HL-60 (cell line): Measurements from ENCODE around the gene AGTRAP.

Experiments used
- DNase-seq, 2 experiments: peaks; one replicate each; pipeline ENCODE4 v3.0.0-alpha.2; 2010 to 2020; ENCODE audit warnings: low read depth in 1 of 2, low spot score in 1 of 2
- H3K27ac ChIP-seq: fragments of 250-450 bp; sonication (Bioruptor Pico); replicated peaks from 2 replicates; pipeline ENCODE4 v1.5.1; 2020; ENCODE audit warnings: mild to moderate bottlenecking, moderate library complexity
- H3K27me3 ChIP-seq: fragments of 250-450 bp; sonication (Bioruptor Pico); 2 replicates; pipeline ENCODE4 v1.5.1; 2021; ENCODE audit warnings: mild to moderate bottlenecking, moderate library complexity; ENCODE audit not compliant: insufficient read depth, poor library complexity, severe bottlenecking
- H3K4me3 ChIP-seq: replicated peaks from 2 replicates; pipeline ENCODE4 v1.5.1; 2011; ENCODE audit warnings: mild to moderate bottlenecking, control low read depth, low read length; ENCODE audit not compliant: insufficient read depth
- GABPA ChIP-seq: IDR thresholded peaks from 2 replicates; pipeline ENCODE4 v1.6.1; 2012; ENCODE audit warnings: low read depth
- POLR2AphosphoS5 ChIP-seq: IDR thresholded peaks from 2 replicates; pipeline ENCODE4 v1.6.1; 2012; ENCODE audit warnings: low read depth
- SPI1 ChIP-seq: IDR thresholded peaks from 2 replicates; pipeline ENCODE4 v1.6.1; 2012; ENCODE audit warnings: low read depth, mild to moderate bottlenecking, borderline replicate concordance
- TF ChIP-seq, protein P1 (sequence below): IDR thresholded peaks from 2 replicates; pipeline ENCODE4 v1.6.1; 2012; ENCODE audit warnings: low read depth; ENCODE audit not compliant: insufficient replicate concordance
- TF ChIP-seq, protein P2 (sequence below): IDR thresholded peaks from one replicate; pipeline ENCODE4 v1.5.1; 2011; ENCODE audit warnings: low read length, control low read depth, inconsistent platforms; ENCODE audit not compliant: insufficient read depth

AGTRAP gene

DNA sequence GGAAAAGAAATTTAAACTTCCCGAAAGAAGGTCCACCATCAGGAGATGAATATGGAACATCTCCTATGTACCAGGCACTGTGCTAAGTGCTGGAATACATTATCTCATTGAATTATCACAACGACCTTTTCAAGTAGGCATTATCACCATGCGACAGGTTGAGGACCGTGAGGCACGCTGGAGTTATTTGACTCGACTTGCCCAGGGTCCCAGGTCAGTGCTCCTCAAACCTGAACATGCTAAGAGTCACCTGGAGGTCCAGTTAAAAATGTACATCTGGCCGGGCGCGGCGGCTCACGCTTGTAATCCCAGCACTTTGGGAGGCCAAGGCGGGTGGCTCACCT lies 15.9 kb upstream of the AGTRAP start:
- H3K27ac ChIP-seq, result peak overlapping the region; percentile 92
- no peak for DNase-seq
- TF ChIP-seq, protein P1, sequence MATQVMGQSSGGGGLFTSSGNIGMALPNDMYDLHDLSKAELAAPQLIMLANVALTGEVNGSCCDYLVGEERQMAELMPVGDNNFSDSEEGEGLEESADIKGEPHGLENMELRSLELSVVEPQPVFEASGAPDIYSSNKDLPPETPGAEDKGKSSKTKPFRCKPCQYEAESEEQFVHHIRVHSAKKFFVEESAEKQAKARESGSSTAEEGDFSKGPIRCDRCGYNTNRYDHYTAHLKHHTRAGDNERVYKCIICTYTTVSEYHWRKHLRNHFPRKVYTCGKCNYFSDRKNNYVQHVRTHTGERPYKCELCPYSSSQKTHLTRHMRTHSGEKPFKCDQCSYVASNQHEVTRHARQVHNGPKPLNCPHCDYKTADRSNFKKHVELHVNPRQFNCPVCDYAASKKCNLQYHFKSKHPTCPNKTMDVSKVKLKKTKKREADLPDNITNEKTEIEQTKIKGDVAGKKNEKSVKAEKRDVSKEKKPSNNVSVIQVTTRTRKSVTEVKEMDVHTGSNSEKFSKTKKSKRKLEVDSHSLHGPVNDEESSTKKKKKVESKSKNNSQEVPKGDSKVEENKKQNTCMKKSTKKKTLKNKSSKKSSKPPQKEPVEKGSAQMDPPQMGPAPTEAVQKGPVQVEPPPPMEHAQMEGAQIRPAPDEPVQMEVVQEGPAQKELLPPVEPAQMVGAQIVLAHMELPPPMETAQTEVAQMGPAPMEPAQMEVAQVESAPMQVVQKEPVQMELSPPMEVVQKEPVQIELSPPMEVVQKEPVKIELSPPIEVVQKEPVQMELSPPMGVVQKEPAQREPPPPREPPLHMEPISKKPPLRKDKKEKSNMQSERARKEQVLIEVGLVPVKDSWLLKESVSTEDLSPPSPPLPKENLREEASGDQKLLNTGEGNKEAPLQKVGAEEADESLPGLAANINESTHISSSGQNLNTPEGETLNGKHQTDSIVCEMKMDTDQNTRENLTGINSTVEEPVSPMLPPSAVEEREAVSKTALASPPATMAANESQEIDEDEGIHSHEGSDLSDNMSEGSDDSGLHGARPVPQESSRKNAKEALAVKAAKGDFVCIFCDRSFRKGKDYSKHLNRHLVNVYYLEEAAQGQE, result no peak
- TF ChIP-seq GABPA, result no peak
- no peak for TF ChIP-seq SPI1
- TF ChIP-seq, protein P2, sequence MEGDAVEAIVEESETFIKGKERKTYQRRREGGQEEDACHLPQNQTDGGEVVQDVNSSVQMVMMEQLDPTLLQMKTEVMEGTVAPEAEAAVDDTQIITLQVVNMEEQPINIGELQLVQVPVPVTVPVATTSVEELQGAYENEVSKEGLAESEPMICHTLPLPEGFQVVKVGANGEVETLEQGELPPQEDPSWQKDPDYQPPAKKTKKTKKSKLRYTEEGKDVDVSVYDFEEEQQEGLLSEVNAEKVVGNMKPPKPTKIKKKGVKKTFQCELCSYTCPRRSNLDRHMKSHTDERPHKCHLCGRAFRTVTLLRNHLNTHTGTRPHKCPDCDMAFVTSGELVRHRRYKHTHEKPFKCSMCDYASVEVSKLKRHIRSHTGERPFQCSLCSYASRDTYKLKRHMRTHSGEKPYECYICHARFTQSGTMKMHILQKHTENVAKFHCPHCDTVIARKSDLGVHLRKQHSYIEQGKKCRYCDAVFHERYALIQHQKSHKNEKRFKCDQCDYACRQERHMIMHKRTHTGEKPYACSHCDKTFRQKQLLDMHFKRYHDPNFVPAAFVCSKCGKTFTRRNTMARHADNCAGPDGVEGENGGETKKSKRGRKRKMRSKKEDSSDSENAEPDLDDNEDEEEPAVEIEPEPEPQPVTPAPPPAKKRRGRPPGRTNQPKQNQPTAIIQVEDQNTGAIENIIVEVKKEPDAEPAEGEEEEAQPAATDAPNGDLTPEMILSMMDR, result no peak
- no peak for TF ChIP-seq POLR2AphosphoS5
- H3K4me3 ChIP-seq, result no peak overlapping the region
- H3K27me3 ChIP-seq, result no peaks in the 10 kb centered on the region

DNA sequence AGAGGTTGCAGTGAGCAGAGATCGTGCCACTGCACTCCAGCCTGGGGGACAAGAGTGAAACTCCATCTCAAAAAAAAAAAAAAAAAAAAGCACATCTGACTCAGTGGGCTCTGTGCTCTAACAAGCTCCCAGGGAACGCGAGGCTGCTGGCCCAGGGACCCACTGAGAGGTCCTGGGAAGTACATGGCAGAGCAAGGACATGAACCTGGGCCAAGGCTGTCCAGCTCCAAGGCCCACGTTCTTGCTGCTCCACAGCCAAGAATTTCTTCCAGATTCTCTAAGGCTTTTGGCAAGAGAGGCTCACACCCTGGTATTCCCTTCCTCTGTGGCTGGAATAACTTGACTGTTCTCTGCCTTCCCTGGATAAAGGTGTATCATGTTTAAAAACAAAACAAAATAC lies 15.4 kb upstream of the AGTRAP start:
- no peak for DNase-seq
- H3K27me3 ChIP-seq, result no peaks in the 10 kb centered on the region
- H3K27ac ChIP-seq, result no peak overlapping the region
- no peak overlapping the region for H3K4me3 ChIP-seq
- TF ChIP-seq, protein P2, result no peak
- TF ChIP-seq POLR2AphosphoS5 (no peak), GABPA (no peak), SPI1 (no peak)
- TF ChIP-seq, protein P1, result no peak

DNA sequence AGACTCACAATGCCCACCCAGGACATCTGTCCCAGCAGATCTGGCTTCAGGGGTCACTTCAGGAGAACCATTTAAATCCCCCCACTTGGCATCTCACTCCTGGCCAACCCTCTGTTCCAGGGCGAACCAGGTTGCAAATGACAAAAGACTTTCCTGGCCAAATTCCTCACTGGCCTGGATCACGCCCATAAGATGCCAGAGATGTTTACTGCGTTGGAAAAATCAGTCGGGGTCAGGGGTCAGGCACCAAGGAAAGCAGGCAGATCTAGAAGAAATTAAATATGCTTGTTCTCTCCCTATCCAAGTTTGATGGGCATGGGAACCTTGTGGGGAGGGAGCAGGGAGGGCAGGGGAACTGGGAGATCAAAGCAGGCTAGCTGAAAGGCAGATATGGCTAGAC lies 14.6 kb upstream of the AGTRAP start:
- TF ChIP-seq SPI1 (no peak), GABPA (no peak)
- H3K27ac ChIP-seq, result no peak overlapping the region

DNA sequence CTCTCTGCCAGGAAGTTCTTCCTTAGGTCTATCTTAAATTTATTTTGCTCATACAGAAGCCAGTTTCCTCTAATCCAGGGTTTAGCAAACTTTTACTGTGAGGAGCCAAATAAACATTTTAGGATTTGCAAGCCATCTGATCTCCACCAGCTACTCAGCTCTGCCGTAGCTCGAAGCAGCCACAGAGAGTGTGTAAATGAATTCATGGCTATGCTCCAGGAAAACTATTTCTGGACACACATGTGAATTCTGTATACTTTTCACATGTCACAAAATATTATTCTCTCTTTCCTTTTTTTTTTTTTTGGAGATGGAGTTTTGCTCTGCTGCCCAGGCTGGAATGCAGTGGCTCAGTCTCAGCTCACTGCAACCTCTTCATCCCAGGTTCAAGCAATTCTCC lies 13.4 kb upstream of the AGTRAP start:
- Histone ChIP-seq H3K4me3 (no peak overlapping the region), H3K27me3 (no peaks in the 10 kb centered on the region), H3K27ac (no peak overlapping the region)
- DNase-seq, result no peak
- TF ChIP-seq SPI1 (no peak), GABPA (no peak)
- TF ChIP-seq, protein P1, result no peak

More for the DNA sequence above, 14.6 kb upstream of the AGTRAP start:
- H3K4me3 ChIP-seq, result no peak overlapping the region
- DNase-seq, result no peak
- no peaks in the 10 kb centered on the region for H3K27me3 ChIP-seq
